ENCODE data around the gene SNX5. TPM values are rescaled to one million over a fixed set of nuclear protein-coding genes. Genes with fewer than 3 reads are reported as not detected.

SNX5 gene
- total RNA-seq, 1 donor from 2014 or later: 159 TPM

GRCh38 chr20:18011951-18012645 lies 43.5 kb upstream of the SNX5 start:
- no peak overlapping the region for H3K4me3 ChIP-seq

GRCh38 chr20:18011482-18011881 lies 42.9 kb upstream of the SNX5 start:
- H3K27me3 ChIP-seq: no peaks in the 10 kb centered on the region
- no peak overlapping the region for H3K27ac ChIP-seq
- H3K9me3 ChIP-seq: no peaks in the 10 kb centered on the region
- H3K4me1 ChIP-seq: no peaks in the 10 kb centered on the region
- intact Hi-C loops (cut with DNase I): no loop called here
- no peak for DNase-seq (ENCODE audit: extremely low spot score in 2 of 2)
- H3K4me3 ChIP-seq: no peak overlapping the region
- TF ChIP-seq POLR2AphosphoS5 (IDR thresholded peaks at IDR 0.05; ENCODE audit: insufficient read depth in 1 of 2, low read depth in 1 of 2) (no peak), POLR2A (IDR thresholded peaks at IDR 0.05) (no peak), CTCF (IDR thresholded peaks at IDR 0.05) (no peak)
- H3K36me3 ChIP-seq: no peaks in the 10 kb centered on the region

More at GRCh38 chr20:18011951-18012645, 43.5 kb upstream of the SNX5 start:
- Histone ChIP-seq H3K27me3 (no peaks in the 10 kb centered on the region), H3K27ac (no peak overlapping the region), H3K36me3 (no peaks in the 10 kb centered on the region), H3K4me1 (no peaks in the 10 kb centered on the region), H3K9me3 (no peaks in the 10 kb centered on the region)
- no peak for DNase-seq (ENCODE audit: extremely low spot score in 2 of 2)
- intact Hi-C loops (cut with DNase I): no loop called here
- TF ChIP-seq POLR2A (IDR thresholded peaks at IDR 0.05) (no peak), POLR2AphosphoS5 (IDR thresholded peaks at IDR 0.05; ENCODE audit: insufficient read depth in 1 of 2, low read depth in 1 of 2) (no peak), CTCF (IDR thresholded peaks at IDR 0.05) (no peak)

- no peak overlapping the region for H3K4me3 ChIP-seq
- H3K36me3 ChIP-seq: no peaks in the 10 kb centered on the region
- no peak for DNase-seq (ENCODE audit: extremely low spot score in 2 of 2)
- no peaks in the 10 kb centered on the region for H3K9me3 ChIP-seq
- no peaks in the 10 kb centered on the region for H3K27me3 ChIP-seq
- no peaks in the 10 kb centered on the region for H3K4me1 ChIP-seq
- TF ChIP-seq CTCF (IDR thresholded peaks at IDR 0.05): no peak
- no peak for TF ChIP-seq POLR2A (IDR thresholded peaks at IDR 0.05)
- no peak for TF ChIP-seq POLR2AphosphoS5 (IDR thresholded peaks at IDR 0.05; ENCODE audit: insufficient read depth in 1 of 2, low read depth in 1 of 2)
- intact Hi-C loops (cut with DNase I): no loop called here
- H3K27ac ChIP-seq: no peak overlapping the region
These were observed 40.5 kb upstream of the SNX5 start for GRCh38 chr20:18009116-18009515.

- H3K27me3 ChIP-seq: no peaks in the 10 kb centered on the region
- TF ChIP-seq POLR2AphosphoS5 (IDR thresholded peaks at IDR 0.05; ENCODE audit: insufficient read depth in 1 of 2, low read depth in 1 of 2) (no peak), POLR2A (IDR thresholded peaks at IDR 0.05) (no peak), CTCF (IDR thresholded peaks at IDR 0.05) (no peak)
- H3K36me3 ChIP-seq: no peaks in the 10 kb centered on the region
- no peaks in the 10 kb centered on the region for H3K4me1 ChIP-seq
- intact Hi-C loops (cut with DNase I): no loop called here
- H3K27ac ChIP-seq: no peak overlapping the region
- no peak for DNase-seq (ENCODE audit: extremely low spot score in 2 of 2)
- no peaks in the 10 kb centered on the region for H3K9me3 ChIP-seq
- H3K4me3 ChIP-seq: no peak overlapping the region
These were observed 39.1 kb upstream of the SNX5 start for GRCh38 chr20:18007534-18008292.

GRCh38 chr20:18006684-18007083 lies 38.1 kb upstream of the SNX5 start:
- Histone ChIP-seq H3K9me3 (no peaks in the 10 kb centered on the region), H3K27me3 (no peaks in the 10 kb centered on the region), H3K4me3 (no peak overlapping the region), H3K36me3 (no peaks in the 10 kb centered on the region), H3K4me1 (no peaks in the 10 kb centered on the region), H3K27ac (no peak overlapping the region)
- DNase-seq (ENCODE audit: extremely low spot score in 2 of 2): no peak
- TF ChIP-seq CTCF (IDR thresholded peaks at IDR 0.05) (no peak), POLR2A (IDR thresholded peaks at IDR 0.05) (no peak), POLR2AphosphoS5 (IDR thresholded peaks at IDR 0.05; ENCODE audit: insufficient read depth in 1 of 2, low read depth in 1 of 2) (no peak)
- intact Hi-C loops (cut with DNase I): no loop called here
